Activated CD8-positive, alpha-beta memory T cell treated with anti-CD3 and anti-CD28 coated beads, Interleukin-2, amount 10 ng/mL, durations not matched to agents 7 days and 5 days (primary cell): Measurements from ENCODE around the gene CETP. TPM values are rescaled to one million over a fixed set of nuclear protein-coding genes. Genes with fewer than 3 reads are reported as not detected.
"Not testable (repeated sequence)": the region's sequence is repeated elsewhere in the genome, so short reads cannot be mapped to it uniquely, and the experiment has no call there.

ENCODE experiments used
- ATAC-seq: fragments of 150-1000 bp; cut with Tn5 transposase; one replicate; pipeline ENCODE4 v1.10.0; 2021; ENCODE audit warnings: moderate library complexity
- CTCF ChIA-PET: fragments of 350-600 bp; sonication (Branson Sonifier 250); formaldehyde crosslinking; loops from one replicate; lab custom pipeline; 2021; ENCODE audit warnings: antibody characterized with exemption; lab: Charles Lee
- DNase-seq: peaks from one replicate; pipeline ENCODE4 v3.0.0-alpha.2; 2020
- H3K27ac Mint-ChIP-seq: one replicate; pipeline ENCODE4 v1.8.0; 2021; ENCODE audit warnings: mild to moderate bottlenecking, mixed read lengths
- H3K27me3 Mint-ChIP-seq: one replicate; pipeline ENCODE4 v1.8.0; 2021; ENCODE audit warnings: mixed read lengths
- H3K36me3 Mint-ChIP-seq: one replicate; pipeline ENCODE4 v1.8.0; 2021; ENCODE audit warnings: mild to moderate bottlenecking, mixed read lengths
- H3K4me1 Mint-ChIP-seq: one replicate; pipeline ENCODE4 v1.8.0; 2021; ENCODE audit warnings: mixed read lengths
- H3K4me3 Mint-ChIP-seq: one replicate; pipeline ENCODE4 v1.8.0; 2021; ENCODE audit warnings: mild to moderate bottlenecking, moderate library complexity, mixed read lengths
- H3K9me3 Mint-ChIP-seq: one replicate; pipeline ENCODE4 v1.8.0; 2022; ENCODE audit warnings: low read depth, mixed read lengths
- total RNA-seq, 2 experiments: library from RNA; stranded (reverse); gene quantifications; one replicate each; pipeline ENCODE4 v1.2.3, GENCODE V29; 2021

Gene CETP
- total RNA-seq, 2 experiments from 2014 or later, result not detected

GRCh38 chr16:56970934-56971767, 9.4 kb downstream of the CETP start:
- no peak overlapping the region for H3K27ac Mint-ChIP-seq
- ATAC-seq, result no peak

GRCh38 chr16:56971768-56972043, 10.0 kb downstream of the CETP start:
- DNase-seq (no peak), ATAC-seq (no peak)
- Mint-ChIP-seq H3K27me3 (no peaks in the 10 kb centered on the region), H3K36me3 (no peaks in the 10 kb centered on the region), H3K9me3 (no peaks in the 10 kb centered on the region), H3K4me1 (peaks cover 11% of the 10 kb centered on the region), H3K4me3 (no peak overlapping the region), H3K27ac (no peak overlapping the region)
- CTCF ChIA-PET, result interaction anchor here (1.4 to 2.1 kb wide), 3 partner anchors 10 to 121 kb away, joined by 4 to 7 read pairs (median 4); partner anchors contain the start of genes CETP and CPNE2

More at GRCh38 chr16:56970934-56971767, 9.4 kb downstream of the CETP start:
- no peaks in the 10 kb centered on the region for H3K9me3 Mint-ChIP-seq
- no peak for DNase-seq
- H3K4me3 Mint-ChIP-seq, result no peak overlapping the region
- no peaks in the 10 kb centered on the region for H3K27me3 Mint-ChIP-seq
- H3K36me3 Mint-ChIP-seq, result no peaks in the 10 kb centered on the region
- peaks cover 10% of the 10 kb centered on the region for H3K4me1 Mint-ChIP-seq
- CTCF ChIA-PET, result interaction anchor here (1.3 to 2.1 kb wide), 5 partner anchors 9 to 122 kb away, joined by 3 to 7 read pairs (median 4); partner anchors contain the start of genes CETP and CPNE2

DNA sequence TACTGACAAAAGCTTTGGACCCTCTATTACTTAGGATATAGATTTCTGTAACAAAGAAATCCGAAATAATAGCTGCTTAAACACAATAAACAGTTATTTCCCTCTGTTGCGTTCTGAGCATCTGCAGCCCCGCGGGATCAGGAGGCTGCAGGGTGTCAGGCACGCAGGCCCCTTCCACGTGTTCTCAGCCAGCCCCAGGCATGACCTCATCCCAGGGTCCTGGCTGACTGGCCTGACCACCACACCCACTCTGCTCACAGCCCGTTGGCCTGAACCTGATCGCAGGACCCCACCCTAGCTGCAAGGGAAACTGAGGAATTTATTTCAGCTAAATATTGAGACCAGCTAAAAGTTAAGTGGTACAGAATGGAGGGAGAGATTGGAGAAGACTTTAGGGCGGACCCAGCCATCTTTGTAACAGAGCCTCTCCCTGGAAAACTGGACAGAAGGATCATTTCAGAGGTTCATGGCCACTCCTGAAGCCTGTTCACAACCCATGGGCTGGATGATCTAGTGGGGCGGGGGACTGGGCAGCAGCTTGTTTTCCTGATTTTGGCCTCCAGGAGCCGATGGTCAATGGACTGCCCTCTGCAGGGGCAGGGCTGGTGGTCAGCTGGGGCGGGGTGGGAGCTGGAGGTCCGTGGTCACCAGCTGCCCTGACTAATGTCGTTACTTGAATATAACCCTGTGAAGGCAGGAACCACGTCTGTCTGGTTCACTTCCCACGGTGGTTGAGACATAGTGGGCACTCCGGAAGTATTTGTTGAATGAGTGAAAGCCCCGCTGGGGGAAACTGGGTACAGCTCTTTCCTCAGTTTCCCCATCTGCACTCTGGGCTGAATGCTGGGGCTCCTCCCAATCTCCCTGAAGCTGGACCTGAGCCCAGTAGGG, 10.9 kb downstream of the CETP start:
- no peak overlapping the region for H3K27ac Mint-ChIP-seq

DNA sequence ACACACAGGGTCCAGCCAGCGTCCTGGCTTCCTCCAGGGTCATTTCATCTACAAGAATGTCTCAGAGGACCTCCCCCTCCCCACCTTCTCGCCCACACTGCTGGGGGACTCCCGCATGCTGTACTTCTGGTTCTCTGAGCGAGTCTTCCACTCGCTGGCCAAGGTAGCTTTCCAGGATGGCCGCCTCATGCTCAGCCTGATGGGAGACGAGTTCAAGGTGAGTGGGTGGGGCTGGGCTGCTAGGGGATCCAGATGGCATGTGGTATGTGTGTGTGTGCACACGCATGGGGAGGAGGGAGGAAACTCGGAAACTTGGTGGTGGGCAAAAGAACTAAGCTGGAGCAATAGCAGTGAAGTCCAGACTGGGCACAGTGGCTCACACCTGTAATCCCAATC, 11.5 kb downstream of the CETP start:
- no peak overlapping the region for H3K4me3 Mint-ChIP-seq
- peaks cover 11% of the 10 kb centered on the region for H3K4me1 Mint-ChIP-seq
- ATAC-seq, result no peak
- no peak for DNase-seq
- no peaks in the 10 kb centered on the region for H3K9me3 Mint-ChIP-seq
- H3K36me3 Mint-ChIP-seq, result no peaks in the 10 kb centered on the region
- H3K27me3 Mint-ChIP-seq, result no peaks in the 10 kb centered on the region
- CTCF ChIA-PET, result interaction anchor here (0.9 to 6.3 kb wide), 4 partner anchors 8 to 20 kb away, joined by 3 to 59 read pairs (median 4); no protein-coding TSS in a partner anchor
- H3K27ac Mint-ChIP-seq, result no peak overlapping the region

More for the DNA sequence above, 10.9 kb downstream of the CETP start:
- no peaks in the 10 kb centered on the region for H3K27me3 Mint-ChIP-seq
- H3K4me1 Mint-ChIP-seq, result peaks cover 11% of the 10 kb centered on the region
- no peaks in the 10 kb centered on the region for H3K36me3 Mint-ChIP-seq
- ATAC-seq (no peak), DNase-seq (no peak)
- no peaks in the 10 kb centered on the region for H3K9me3 Mint-ChIP-seq
- no peak overlapping the region for H3K4me3 Mint-ChIP-seq
- CTCF ChIA-PET, result interaction anchor here (0.9 to 1.4 kb wide), 4 partner anchors 8 to 120 kb away, joined by 3 to 5 read pairs (median 4); partner anchors contain the start of gene CPNE2

GRCh38 chr16:56973899-56974298, 12.1 kb downstream of the CETP start:
- H3K27me3 Mint-ChIP-seq, H3K27ac Mint-ChIP-seq, ATAC-seq, H3K36me3 Mint-ChIP-seq, DNase-seq, H3K4me3 Mint-ChIP-seq, H3K9me3 Mint-ChIP-seq: not testable (repeated sequence)
- peaks cover 11% of the 10 kb centered on the region for H3K4me1 Mint-ChIP-seq
- CTCF ChIA-PET, result interaction anchor here (1.1 to 6.3 kb wide), 2 partner anchors 9 kb away, joined by 3 to 59 read pairs; no protein-coding TSS in a partner anchor

DNA sequence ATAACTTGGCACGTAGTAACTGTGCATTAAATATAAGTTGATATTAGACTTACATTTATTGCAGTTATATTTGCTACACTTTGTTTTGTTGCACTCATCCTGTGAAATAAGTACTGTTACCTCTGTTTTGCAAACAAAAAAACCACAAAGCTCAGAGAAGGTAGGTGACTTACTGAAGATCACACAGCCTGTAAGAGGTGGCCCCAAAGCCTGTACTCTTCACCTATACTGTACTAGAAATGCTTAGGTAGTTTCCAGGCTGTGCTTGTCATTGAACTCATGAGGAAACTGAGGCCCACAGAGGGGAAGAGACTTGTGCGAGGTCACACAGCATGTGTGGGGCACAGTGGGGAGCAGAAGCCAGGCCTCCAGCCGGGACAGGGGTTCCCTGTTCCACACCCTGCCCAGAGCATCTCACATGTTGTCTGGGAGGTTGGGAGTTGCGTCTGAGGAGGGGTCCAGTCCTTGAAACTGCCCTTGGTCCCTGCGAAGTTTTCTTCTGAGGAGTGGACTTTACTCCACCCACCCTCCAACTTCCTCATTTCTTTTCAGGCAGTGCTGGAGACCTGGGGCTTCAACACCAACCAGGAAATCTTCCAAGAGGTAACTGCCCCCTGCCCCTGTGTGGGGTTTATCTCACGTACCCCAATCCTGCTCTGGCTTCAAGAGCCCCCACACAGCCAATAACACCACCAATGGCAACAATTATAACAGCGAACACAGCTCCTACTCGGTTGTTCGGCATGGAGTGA, 13.0 kb downstream of the CETP start:
- Mint-ChIP-seq H3K27me3 (no peaks in the 10 kb centered on the region), H3K4me1 (peaks cover 11% of the 10 kb centered on the region), H3K4me3 (no peak overlapping the region), H3K9me3 (no peaks in the 10 kb centered on the region), H3K36me3 (no peaks in the 10 kb centered on the region), H3K27ac (no peak overlapping the region)
- ATAC-seq (no peak), DNase-seq (no peak)
- CTCF ChIA-PET, result interaction anchor here (1.5 to 6.3 kb wide), 2 partner anchors 10 to 118 kb away, joined by 4 to 59 read pairs; partner anchors contain the start of gene CPNE2

- DNase-seq (no peak), ATAC-seq (no peak)
- H3K36me3 Mint-ChIP-seq, result peaks cover 2% of the 10 kb centered on the region
- H3K4me3 Mint-ChIP-seq, result no peak overlapping the region
- H3K4me1 Mint-ChIP-seq, result peaks cover 15% of the 10 kb centered on the region
- no peaks in the 10 kb centered on the region for H3K27me3 Mint-ChIP-seq
- no peaks in the 10 kb centered on the region for H3K9me3 Mint-ChIP-seq
- H3K27ac Mint-ChIP-seq, result no peak overlapping the region
- CTCF ChIA-PET, result interaction anchor here (1.5 to 6.3 kb wide), 2 partner anchors 11 to 117 kb away, joined by 4 to 59 read pairs; partner anchors contain the start of gene CPNE2
Measured at GRCh38 chr16:56975714-56976113, 14.0 kb downstream of the CETP start.

DNA sequence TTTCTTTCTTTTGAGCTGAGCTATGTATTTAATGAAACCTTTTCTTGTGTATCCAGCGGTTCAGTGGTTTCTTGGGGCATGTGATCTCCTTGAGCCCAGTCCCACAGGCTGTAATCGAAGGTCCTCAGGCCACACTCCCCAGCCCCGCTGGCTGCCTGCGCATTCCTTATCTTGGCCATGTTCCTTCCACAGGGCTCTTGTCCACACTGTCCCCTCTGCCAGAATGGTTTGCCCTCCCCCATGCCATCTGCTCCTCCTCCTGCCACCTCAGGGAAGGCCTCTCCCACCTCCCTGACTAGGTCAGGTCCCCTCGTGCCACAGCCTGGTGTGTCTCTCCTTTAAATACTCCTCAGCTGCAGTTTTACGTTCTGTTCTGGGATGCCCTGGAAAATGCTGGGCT, 15.5 kb downstream of the CETP start:
- CTCF ChIA-PET, result interaction anchor here (0.9 to 6.3 kb wide), 3 partner anchors 11 to 18 kb away, joined by 3 to 59 read pairs (median 3); no protein-coding TSS in a partner anchor
- H3K27ac Mint-ChIP-seq, result no peak overlapping the region
- no peak for DNase-seq
- no peaks in the 10 kb centered on the region for H3K9me3 Mint-ChIP-seq
- ATAC-seq, result no peak
- H3K4me3 Mint-ChIP-seq, result no peak overlapping the region
- H3K4me1 Mint-ChIP-seq, result peaks cover 29% of the 10 kb centered on the region
- peaks cover 11% of the 10 kb centered on the region for H3K36me3 Mint-ChIP-seq
- H3K27me3 Mint-ChIP-seq, result no peaks in the 10 kb centered on the region

DNA sequence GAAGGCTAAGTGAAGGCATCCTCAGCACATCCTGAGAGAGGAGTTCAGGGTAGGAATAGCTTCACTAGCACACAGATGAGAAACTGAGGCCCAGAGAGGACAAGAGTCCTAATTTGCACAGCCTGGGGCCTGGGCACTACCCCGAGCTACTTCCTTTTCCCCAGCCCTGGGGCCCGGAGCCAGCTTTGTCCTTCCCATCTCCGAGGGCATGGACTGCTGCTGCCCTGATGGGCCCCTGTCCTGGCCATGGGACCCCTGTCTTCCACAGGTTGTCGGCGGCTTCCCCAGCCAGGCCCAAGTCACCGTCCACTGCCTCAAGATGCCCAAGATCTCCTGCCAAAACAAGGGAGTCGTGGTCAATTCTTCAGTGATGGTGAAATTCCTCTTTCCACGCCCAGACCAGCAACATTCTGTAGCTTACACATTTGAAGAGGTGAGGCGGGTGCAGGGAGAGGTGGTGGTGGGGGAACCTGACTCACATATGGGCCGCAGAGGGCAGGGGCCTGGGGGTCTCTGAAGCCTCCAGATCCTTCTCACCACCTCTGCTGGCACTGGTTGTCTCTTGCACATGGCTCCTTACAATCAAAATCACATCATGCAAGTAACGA, 16.2 kb downstream of the CETP start:
- CTCF ChIA-PET, result interaction anchor here (0.9 to 6.3 kb wide), 3 partner anchors 13 to 89 kb away, joined by 3 to 59 read pairs (median 3); no protein-coding TSS in a partner anchor
- Mint-ChIP-seq H3K4me3 (no peak overlapping the region), H3K9me3 (no peaks in the 10 kb centered on the region), H3K36me3 (peaks cover 16% of the 10 kb centered on the region), H3K4me1 (peaks cover 33% of the 10 kb centered on the region), H3K27ac (no peak overlapping the region), H3K27me3 (no peaks in the 10 kb centered on the region)
- ATAC-seq (no peak), DNase-seq (no peak)

DNA sequence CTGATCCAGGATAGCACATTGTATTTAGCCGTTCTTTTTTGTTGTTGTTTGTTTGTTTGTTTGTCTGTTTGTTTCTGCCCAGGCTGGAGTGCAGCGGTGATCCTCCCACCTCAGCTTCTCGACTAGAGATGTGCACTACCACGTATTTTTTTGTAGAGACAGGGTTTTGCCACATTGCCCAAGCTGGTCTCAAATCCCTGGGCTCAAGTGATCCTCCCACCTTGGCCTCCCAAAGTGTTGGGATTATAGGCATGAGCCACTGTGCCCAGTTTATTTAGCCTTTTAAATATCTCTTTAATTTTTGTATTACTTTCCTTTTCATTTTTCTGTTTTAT, 18.4 kb downstream of the CETP start:
- ATAC-seq (no peak), DNase-seq (no peak)
- peaks cover 29% of the 10 kb centered on the region for H3K36me3 Mint-ChIP-seq
- CTCF ChIA-PET, result interaction anchor here (1.2 to 1.4 kb wide), 4 partner anchors 10 to 44 kb away, joined by 3 to 5 read pairs (median 4); no protein-coding TSS in a partner anchor
- peaks cover 41% of the 10 kb centered on the region for H3K4me1 Mint-ChIP-seq
- H3K27me3 Mint-ChIP-seq, result no peaks in the 10 kb centered on the region
- H3K9me3 Mint-ChIP-seq, result no peaks in the 10 kb centered on the region
- H3K27ac Mint-ChIP-seq, result no peak overlapping the region
- no peak overlapping the region for H3K4me3 Mint-ChIP-seq

- Mint-ChIP-seq H3K4me1 (peaks cover 45% of the 10 kb centered on the region), H3K27ac (no peak overlapping the region), H3K9me3 (no peaks in the 10 kb centered on the region), H3K36me3 (peaks cover 29% of the 10 kb centered on the region), H3K27me3 (no peaks in the 10 kb centered on the region), H3K4me3 (no peak overlapping the region)
- ATAC-seq, result no peak
- CTCF ChIA-PET, result interaction anchor here (1.2 to 1.4 kb wide), 3 partner anchors 11 to 17 kb away, joined by 4 to 5 read pairs (median 5); no protein-coding TSS in a partner anchor
- DNase-seq, result no peak
Measured at GRCh38 chr16:56980792-56981724, 19.3 kb downstream of the CETP start.
